HG03064 (cell line): ENCODE measurements around the gene SDK1.

ENCODE experiments used
- ATAC-seq: cut with Tn5 transposase; IDR thresholded peaks from one replicate; pipeline ENCODE4 v1.9.1; 2021; ENCODE audit warnings: low read depth; ENCODE audit not compliant: unreplicated experiment

Gene SDK1

GRCh38 chr7:3896169-3896765 is 595.2 kb downstream of the SDK1 start:
- ATAC-seq, result no peak

GRCh38 chr7:3897430-3898372 is 596.6 kb downstream of the SDK1 start:
- no peak for ATAC-seq

- no peak for ATAC-seq
Observed at GRCh38 chr7:3899559-3899991, 598.5 kb downstream of the SDK1 start.

GRCh38 chr7:3908153-3908552 is 607.1 kb downstream of the SDK1 start:
- ATAC-seq, result no peak

- ATAC-seq, result no peak
Observed at GRCh38 chr7:3909128-3909527, 608.1 kb downstream of the SDK1 start.

GRCh38 chr7:3910054-3910453 is 609.0 kb downstream of the SDK1 start:
- ATAC-seq, result no peak

GRCh38 chr7:3911685-3912084 is 610.6 kb downstream of the SDK1 start:
- no peak for ATAC-seq

- no peak for ATAC-seq
Observed at GRCh38 chr7:3912291-3912690, 611.2 kb downstream of the SDK1 start.

- ATAC-seq, result no peak
Observed at GRCh38 chr7:3914051-3914775, 613.2 kb downstream of the SDK1 start.

- ATAC-seq, result no peak
Observed at GRCh38 chr7:3915337-3915878, 614.4 kb downstream of the SDK1 start.

GRCh38 chr7:3916146-3916545 is 615.1 kb downstream of the SDK1 start:
- no peak for ATAC-seq

- no peak for ATAC-seq
Observed at GRCh38 chr7:3917436-3917835, 616.4 kb downstream of the SDK1 start.

GRCh38 chr7:3918576-3918975 is 617.5 kb downstream of the SDK1 start:
- no peak for ATAC-seq

GRCh38 chr7:3922175-3922635 is 621.2 kb downstream of the SDK1 start:
- ATAC-seq, result no peak

GRCh38 chr7:3923307-3923918 is 622.4 kb downstream of the SDK1 start:
- ATAC-seq, result no peak

GRCh38 chr7:3924277-3924676 is 623.2 kb downstream of the SDK1 start:
- no peak for ATAC-seq

GRCh38 chr7:3927446-3928110 is 626.5 kb downstream of the SDK1 start:
- ATAC-seq, result no peak

GRCh38 chr7:3928727-3929515 is 627.9 kb downstream of the SDK1 start:
- no peak for ATAC-seq

GRCh38 chr7:3931843-3932242 is 630.8 kb downstream of the SDK1 start:
- ATAC-seq, result no peak
